ENCODE results near the gene HTR1D. TPM values are rescaled to one million over a fixed set of nuclear protein-coding genes. Genes with fewer than 3 reads are reported as not detected.

HTR1D gene
- total RNA-seq, 1 experiment from 2014 or later, result 3.1 TPM

DNA sequence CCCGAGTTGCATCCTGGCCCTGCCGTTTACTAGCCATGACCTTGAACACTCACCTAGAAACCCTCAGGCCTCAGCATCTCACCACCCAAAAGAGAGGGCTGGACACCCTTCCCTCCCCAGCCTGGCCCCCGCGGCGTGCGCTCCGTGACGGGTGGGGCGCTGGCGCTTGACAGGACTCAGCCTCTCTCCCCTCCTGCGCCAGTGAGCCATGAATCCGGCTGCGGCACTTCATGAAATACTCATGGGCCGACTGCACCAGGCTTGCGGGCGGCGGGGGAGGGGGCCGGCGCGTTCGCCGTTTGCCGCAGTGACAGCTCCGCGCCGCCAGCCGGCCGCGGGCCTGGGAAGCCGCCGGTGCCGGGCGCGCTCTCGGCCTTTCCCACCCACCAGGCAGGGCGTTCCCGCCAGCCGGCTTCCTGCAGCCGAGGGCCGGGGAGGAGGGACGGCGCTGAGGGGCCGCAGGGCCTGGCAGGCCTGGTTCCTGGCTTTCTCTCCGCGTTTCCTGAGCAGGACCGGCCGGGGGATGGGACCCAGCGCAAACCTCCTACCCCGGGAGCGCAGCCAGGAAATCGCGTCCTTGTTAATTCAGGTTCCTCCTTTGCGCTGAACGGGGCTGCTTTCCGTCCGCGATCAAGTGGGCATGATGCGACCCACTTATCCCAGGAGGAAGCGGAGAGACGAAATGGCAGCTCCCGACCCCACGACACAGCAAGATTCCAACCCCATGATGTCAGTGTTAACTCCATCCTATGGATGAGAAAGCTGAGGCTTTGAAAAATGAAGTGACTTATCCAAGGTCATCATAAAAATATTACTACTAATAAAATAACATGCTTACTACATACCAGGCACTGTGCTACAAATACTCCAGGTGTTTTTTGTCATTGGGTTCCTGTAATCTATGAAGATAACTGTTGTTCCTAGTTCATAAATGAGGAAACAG, 39.6 kb downstream of the HTR1D start:
- Histone ChIP-seq H3K23me2 (ENCODE audit: insufficient read length, low read depth, low read length, poor library complexity, severe bottlenecking) (peaks cover 3% of the 10 kb centered on the region), H3K9ac (ENCODE audit: extremely low read depth, insufficient read length, low read length) (peak overlapping the region; percentile 32), H3T11ph (ENCODE audit: low read length) (no peak overlapping the region), H3K14ac (ENCODE audit: insufficient read depth, low read length) (peak overlapping the region; percentile 23), H3K4ac (ENCODE audit: low read depth, low read length) (no peak overlapping the region), H4K91ac (ENCODE audit: insufficient read length, low read depth, low read length) (no peak overlapping the region), H2BK120ac (ENCODE audit: low read depth, low read length, poor library complexity, severe bottlenecking) (no peak overlapping the region), H3K79me1 (ENCODE audit: insufficient read depth, low read depth, low read length, poor library complexity, severe bottlenecking) (no peaks in the 10 kb centered on the region), H2AK5ac (ENCODE audit: insufficient read length, low read length) (no peak overlapping the region), H3K4me1 (ENCODE audit: insufficient read depth, low read length) (no peaks in the 10 kb centered on the region), H3K9me3 (ENCODE audit: control insufficient read depth, low read depth, low read length) (no peaks in the 10 kb centered on the region), H4K20me1 (ENCODE audit: control insufficient read depth, insufficient read depth, insufficient read length) (no peaks in the 10 kb centered on the region), H2AFZ (ENCODE audit: low read length) (no peak overlapping the region), H4K8ac (replicated peaks; ENCODE audit: insufficient read length, low read depth, low read length) (no peak overlapping the region), H3K56ac (ENCODE audit: insufficient read length, low read depth, low read length) (no peak overlapping the region), H2BK20ac (ENCODE audit: low read depth, low read length, poor library complexity, severe bottlenecking) (no peak overlapping the region), H2BK15ac (ENCODE audit: low read depth, low read length) (no peak overlapping the region), H3K18ac (ENCODE audit: insufficient read length, low read depth, low read length) (no peak overlapping the region), H3K23ac (ENCODE audit: insufficient read length, low read depth, low read length) (no peak overlapping the region), H3K27ac (ENCODE audit: insufficient read length, low read depth, low read length) (no peak overlapping the region), H3K4me2 (ENCODE audit: insufficient read depth, insufficient read length, low read length) (peak overlapping the region; percentile 86), H4K5ac (ENCODE audit: insufficient read length, low read depth, low read length) (no peak overlapping the region), H2BK12ac (ENCODE audit: insufficient read length, low read depth, low read length) (no peak overlapping the region), H2BK5ac (ENCODE audit: insufficient read length, low read length) (no peak overlapping the region), H3K27me3 (ENCODE audit: insufficient read depth, low read length) (peaks cover 5% of the 10 kb centered on the region; the same call in 1 of the 2 replicates), H3K79me2 (ENCODE audit: insufficient read depth, low read length) (no peaks in the 10 kb centered on the region)
- peaks cover 2 to 4% of the 10 kb centered on the region in 2 experiments; a peak in 3 of 4 replicates for H3K4me1 Mint-ChIP-seq
- no peaks in the 10 kb centered on the region for H3K9me3 Mint-ChIP-seq
- H3K36me3 Mint-ChIP-seq (ENCODE audit: insufficient read depth in 1 of 3, low read depth in 3 of 3), result no peaks in the 10 kb centered on the region; a peak in 1 of 7 replicates
- TF ChIP-seq, protein P1, sequence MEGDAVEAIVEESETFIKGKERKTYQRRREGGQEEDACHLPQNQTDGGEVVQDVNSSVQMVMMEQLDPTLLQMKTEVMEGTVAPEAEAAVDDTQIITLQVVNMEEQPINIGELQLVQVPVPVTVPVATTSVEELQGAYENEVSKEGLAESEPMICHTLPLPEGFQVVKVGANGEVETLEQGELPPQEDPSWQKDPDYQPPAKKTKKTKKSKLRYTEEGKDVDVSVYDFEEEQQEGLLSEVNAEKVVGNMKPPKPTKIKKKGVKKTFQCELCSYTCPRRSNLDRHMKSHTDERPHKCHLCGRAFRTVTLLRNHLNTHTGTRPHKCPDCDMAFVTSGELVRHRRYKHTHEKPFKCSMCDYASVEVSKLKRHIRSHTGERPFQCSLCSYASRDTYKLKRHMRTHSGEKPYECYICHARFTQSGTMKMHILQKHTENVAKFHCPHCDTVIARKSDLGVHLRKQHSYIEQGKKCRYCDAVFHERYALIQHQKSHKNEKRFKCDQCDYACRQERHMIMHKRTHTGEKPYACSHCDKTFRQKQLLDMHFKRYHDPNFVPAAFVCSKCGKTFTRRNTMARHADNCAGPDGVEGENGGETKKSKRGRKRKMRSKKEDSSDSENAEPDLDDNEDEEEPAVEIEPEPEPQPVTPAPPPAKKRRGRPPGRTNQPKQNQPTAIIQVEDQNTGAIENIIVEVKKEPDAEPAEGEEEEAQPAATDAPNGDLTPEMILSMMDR (conservative IDR thresholded peaks at IDR 0.05), result peak; percentile 34; the same call in 1 of the 3 replicates
- H3K4me3 Mint-ChIP-seq, result peak overlapping the region; percentile 68 to 80
- WGBS (ENCODE audit: extremely low coverage, insufficient read length, low lambda C conversion rate), result no CpG with 5 or more reads among the region's 62 CpGs
- H3K27me3 Mint-ChIP-seq (ENCODE audit: low read depth), result peaks cover 62% of the 10 kb centered on the region
- H3K27ac Mint-ChIP-seq, result no peak overlapping the region; a peak in 2 of 7 replicates
- peak; percentile 70 for DNase-seq

Data from H9 (cell line).